ENCODE results near the gene TPST2.
"Not testable (repeated sequence)": the region's sequence is repeated elsewhere in the genome, so short reads cannot be mapped to it uniquely, and the experiment has no call there.

Gene TPST2

DNA sequence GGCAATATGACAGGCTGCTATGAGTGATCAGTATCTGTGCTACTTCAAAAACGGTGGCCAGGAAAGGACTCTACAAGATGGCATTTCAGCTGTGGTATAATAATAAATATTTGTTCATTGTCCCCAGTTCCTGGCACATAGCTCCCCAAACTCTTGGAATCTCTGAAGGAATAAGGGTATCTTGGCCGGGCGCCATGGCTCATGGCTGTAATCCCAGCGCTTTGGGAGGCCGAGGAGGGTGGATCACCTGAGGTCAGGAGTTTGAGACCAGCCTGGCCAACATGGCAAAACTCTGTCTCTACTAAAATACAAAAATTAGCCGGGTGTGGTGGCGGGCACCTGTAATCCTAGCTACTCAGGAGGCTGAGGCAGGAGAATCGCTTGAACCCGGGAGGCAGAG is 61.4 kb downstream of the TPST2 start:
- not testable (repeated sequence) for DNase-seq (ENCODE audit: low read depth)

DNA sequence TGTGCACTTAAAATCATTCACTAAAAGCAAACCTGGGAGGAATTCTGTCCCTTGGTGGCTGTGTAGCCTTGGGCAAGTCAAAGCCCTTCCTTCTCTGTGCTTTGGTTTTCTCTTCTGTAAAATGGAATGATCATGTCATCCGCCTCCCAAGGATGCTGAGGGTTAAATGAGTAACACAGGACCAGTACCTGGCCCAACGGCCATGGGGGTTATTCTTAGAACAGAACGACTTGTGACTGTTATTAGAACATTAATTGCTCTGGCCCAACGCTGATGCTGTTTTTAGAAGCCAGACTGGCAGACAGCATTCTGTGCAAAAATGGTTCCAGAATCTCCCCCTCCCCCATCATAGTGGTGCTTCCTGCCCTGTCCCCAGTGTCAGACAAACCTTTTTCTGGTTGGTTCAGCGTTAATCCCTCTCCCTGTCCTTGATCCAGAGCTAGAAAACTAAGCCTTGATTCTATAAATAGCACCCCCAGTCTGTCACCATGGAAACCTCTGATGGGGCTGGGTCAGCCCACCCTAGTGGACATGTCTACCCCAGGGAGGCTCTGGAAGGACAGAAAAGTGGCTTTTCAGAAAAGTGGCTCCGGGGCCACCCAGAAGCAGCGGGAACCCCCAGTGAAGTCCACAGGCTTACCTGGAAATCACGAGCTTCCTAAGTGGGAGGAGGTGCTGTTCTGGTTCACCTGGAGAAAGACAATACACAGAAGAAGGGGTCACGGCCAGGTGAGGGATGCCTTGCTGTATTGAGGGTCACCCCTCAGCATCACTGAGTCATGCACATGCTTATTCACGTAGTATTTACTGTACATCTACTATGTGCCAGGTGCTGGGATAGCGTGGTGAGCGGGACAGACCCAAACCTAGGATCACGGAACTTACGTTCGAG is 62.1 kb downstream of the TPST2 start:
- DNase-seq (ENCODE audit: low read depth), result no peak

DNA sequence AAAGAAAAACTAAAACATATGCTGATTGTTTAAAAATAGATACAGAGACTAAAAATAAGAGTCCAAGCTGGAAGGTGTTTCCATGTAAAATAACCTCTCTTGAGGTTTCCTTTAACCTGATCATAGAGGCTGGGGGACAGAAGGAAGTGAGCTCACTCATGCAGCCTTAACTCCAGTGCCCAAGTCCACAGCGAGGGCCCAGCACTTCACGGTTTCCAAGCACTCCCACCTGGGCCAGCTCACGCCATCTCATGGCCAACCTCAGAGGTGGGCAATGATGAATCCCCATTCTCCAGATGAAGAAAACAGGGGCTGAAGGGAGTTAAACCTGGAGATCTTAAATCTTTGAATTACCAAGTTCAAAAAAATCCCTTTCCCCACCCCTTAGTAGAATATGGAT is 62.8 kb downstream of the TPST2 start:
- no peak for DNase-seq (ENCODE audit: low read depth)

DNA sequence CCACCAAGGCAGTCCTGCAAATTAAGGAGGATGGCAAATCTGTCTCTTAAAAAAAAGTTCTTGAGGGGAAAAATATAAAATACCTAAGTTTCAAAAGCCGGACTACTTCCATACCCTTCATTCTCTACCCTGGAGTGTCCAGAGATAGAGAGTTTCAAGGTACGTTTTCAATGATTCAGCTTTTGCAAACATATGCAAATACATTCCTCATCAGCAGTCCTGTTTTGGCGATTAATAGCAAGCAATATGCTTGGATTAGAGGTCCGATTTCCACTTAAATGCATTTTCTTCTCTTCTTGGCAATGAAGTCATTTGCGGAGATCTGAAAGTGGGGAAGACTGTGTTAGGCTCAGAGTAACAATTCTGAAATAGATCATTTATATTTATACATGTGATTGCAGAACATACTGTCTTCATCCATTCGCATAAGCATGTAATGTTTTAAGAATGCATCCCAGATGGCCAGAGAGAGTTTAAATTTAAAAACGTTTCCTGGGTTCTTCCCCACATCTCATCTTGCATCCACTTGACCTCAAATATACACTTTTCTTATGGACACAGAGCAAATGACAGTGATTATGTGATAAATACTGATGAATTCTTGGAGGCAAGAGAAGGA is 63.9 kb downstream of the TPST2 start:
- no peak for DNase-seq (ENCODE audit: low read depth)

DNA sequence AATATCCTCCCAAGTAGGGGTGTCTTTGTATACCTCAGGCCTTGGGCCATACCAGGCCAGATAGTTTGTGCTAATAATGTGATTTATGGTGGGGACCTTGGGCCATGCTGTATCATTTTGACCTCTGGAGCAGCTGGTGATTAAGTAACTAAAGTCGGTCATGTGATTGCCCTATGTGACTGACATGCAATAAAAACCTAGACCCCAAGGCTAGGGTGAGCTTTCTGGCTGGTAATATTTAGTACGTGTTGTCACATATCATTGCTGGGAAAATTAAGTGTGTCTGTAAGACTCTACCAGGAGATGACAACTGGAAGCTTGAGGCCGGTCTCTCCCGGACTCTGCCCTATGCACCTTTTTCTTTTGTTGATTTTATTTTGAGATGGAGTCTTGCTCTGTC is 65.1 kb downstream of the TPST2 start:
- DNase-seq (ENCODE audit: low read depth), result no peak

DNA sequence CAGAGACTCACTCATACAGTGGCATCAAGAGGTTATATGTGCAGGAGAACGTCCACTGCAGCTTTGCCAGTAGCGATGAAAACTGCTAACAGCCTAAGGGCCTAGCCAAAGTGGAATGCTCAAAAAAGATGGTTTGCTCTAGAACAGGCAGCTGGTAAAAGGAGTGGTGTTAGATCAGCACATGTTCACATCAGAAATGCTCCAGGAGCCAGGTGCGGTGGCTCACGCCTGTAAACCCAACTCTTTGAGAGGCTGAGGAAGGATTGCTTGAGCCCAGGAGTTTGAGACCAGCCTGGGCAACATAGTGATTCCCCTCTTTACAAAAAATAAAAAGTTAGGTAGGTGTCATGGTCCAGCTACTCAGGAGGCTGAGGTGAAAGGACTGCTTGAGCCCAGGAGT is 67.3 kb downstream of the TPST2 start:
- DNase-seq (ENCODE audit: low read depth), result no peak

DNA sequence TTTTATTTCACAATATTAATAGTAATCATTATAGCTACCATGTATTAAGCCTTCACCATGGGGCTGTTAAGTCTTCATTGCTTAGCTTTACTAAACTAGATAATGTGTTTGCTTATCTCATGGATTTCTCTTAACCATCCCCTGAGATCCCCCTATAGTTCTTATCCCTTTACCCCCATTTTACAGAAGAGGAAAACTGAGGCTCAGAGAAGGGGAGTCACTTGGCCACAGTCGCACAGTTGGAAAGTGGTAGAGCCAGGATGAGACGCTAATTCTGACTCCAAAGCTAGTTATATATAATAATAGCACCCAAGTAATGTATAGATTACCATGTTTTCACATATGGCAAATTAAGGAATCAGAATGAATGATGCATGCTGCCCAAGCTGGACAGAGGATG is 67.9 kb downstream of the TPST2 start:
- DNase-seq (ENCODE audit: low read depth), result no peak

DNA sequence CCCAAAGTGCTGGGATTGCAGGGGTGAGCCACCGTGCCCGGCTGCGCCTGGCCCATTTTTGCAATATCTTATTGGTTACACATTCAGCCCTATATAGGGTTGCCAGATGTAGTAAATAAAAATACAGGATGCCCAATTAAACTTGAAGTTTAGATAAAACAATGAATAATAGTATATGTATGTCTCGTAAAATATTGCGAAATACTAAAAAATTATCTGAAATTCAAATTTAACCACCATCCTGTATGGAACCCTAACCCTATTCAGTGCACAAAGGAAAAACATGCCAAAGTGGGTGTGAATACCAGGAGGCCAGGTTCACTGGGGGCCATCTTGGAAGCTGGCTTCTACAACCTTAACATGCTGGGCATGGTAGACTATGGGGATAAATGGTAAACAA is 72.5 kb downstream of the TPST2 start:
- DNase-seq (ENCODE audit: low read depth), result no peak

DNA sequence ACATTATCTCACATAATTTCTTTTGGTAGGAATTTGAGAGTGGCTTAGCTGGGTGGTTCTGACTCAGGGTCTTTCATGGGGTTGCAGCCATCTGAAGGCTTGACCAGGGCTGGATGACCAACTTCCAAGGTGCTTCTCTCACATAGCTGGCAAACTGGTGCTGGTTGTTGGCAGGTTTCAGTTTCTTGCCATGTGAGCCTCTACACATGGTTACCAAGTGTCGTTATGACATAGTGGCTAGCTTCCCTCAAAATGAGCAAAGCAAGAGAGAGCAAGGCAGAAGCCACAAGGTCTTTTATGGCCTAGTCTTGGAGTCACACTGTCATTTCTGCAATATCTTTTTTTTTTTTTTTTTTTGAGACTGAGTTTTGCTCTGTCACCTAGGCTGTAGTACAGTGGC is 73.4 kb downstream of the TPST2 start:
- no peak for DNase-seq (ENCODE audit: low read depth)

DNA sequence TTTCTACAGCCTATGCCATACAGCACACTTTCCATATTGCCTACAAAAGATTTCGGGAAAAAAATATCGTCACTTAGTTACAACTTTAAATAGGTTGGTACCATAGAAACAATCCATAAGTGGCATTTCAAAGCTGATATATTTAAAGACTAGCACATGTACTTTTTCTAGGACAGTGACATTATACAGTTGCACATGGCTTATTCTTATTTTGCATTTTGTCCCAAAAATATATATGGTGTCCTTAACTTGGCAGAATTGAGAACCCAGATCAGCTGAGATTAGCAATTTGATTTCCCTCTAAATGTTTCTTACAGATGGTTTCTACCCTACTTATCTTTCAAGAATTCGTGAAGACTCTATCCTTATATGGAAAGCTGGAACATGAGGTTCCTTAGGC is 74.0 kb downstream of the TPST2 start:
- no peak for DNase-seq (ENCODE audit: low read depth)

DNA sequence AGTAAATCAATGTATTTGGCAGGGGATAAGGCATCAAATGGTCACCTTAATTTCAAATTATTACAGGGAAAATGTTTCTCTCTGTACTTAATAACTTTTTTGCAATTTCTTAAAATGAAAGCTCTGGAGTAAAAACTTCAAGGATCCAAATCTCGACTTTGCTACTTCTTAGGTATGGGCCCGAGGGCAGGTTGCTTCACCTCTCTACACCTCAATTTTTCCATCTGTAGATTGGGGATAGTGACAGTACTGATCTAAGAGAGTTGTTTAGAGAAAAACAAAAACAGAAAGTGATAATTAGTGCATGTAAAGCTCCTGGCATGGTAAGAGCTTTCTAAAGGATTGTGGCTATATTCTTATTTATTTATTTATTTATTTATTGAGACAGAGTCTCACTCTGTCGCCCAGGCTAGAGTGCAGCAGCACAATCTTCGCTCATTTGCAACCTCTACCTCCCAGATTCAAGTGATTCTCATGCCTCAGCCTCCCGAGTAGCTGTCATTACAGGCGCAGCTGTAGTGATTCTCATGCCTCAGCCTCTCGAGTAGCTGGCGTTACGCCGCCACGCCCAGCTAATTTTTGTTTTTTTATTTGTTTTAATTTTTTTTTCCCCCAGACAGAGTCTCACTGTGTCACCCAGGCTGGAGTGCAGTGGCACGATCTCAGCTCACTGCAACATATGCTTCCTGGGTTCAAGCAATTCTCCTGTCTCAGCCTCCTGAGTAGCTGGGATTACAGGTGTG is 75.3 kb downstream of the TPST2 start:
- no peak for DNase-seq (ENCODE audit: low read depth)

DNA sequence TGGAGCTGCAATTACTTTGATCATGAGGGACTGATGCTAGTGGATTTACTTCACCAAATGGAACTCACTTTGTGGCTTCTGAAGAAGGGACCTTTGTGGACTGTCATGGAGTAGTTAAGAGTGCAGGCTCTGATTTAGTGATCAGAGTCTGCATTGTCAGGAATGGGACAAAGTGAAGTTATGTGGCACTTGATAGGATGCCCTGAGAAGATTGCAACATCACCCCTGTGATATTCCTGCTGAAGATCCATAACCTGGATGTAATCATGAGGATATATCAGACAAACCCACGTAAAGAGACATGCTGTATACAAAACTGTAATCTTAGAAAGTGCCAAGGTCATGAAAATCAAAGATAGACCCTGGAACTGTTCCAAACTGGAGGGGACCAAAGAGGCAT is 76.1 kb downstream of the TPST2 start:
- no peak for DNase-seq (ENCODE audit: low read depth)

DNA sequence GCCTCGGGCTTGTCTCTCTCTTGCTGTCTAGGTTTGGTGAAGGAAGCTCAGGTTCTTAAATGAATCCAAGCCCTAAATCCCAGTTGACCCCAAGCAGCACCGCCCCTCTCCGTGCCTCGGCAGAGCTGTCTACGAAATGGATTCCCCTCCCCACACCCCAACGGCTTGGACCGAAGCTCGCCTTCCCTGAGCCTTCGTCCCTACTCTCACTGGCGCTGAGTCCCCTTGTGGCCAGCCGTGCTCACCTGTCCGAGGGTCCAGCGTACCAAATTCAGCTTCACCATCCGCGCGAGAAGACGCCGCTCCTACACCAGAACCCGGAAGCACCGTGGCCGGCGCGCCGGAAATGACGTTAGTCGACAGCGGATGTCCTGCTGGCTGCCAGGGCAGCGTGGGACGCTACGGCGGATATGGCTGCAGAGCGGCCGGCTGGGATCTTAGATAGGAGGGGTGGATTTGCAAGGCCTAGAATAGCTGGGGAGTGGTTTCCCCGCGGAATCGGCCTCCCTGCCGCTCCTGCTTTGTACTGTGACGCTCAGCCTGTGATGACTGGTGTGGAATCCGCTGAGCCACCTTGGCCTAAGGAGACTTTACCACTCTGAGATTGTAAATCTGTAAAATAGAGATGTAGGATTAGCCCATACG is 77.7 kb downstream of the TPST2 start, which contains the start of gene TFIP11:
Gene TFIP11, minus strand, starts transcription at position 325 of the 645 bp plus-strand sequence. CDS start 2,201 bp downstream, outside the sequence.
- peak; percentile 74 for DNase-seq (ENCODE audit: low read depth)

DNA sequence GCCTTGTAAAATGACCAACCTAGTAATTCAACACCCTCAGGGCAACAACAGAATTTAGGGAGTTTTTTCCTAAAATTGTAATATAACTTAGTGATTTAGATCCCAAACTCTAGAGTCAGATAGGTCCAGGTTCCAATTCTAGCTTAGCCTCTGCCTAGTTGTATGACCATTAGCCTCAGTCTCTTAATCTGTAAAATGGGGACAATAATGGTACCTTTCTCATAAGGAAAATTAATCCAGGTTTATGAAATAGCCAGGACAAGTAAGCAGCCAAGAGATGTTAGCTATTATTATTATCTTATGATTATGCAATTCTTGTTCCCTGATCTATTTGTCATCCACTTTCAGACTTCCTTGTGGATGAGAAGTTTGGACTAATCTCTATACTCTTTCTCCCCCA is 81.8 kb downstream of the TPST2 start:
- no peak for DNase-seq (ENCODE audit: low read depth)

DNA sequence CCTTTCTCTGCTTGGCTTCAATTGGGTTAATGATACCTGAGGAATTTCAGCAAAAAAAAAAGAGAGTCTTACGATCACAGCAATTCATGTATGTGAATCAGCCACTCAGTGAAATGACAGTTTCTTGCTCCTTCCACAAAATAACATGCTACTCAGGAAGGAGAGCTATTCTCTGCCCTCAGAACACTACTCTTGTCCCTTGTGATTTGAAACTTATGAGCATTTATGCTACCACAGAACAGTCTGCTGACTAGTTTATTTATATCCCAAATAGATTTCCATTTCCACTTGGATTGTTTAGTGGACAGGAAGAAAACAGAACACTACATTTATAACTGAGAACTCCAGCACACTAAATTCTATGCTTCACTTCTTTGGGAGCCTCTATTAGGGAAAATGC is 86.2 kb downstream of the TPST2 start:
- no peak for DNase-seq (ENCODE audit: low read depth)

DNA sequence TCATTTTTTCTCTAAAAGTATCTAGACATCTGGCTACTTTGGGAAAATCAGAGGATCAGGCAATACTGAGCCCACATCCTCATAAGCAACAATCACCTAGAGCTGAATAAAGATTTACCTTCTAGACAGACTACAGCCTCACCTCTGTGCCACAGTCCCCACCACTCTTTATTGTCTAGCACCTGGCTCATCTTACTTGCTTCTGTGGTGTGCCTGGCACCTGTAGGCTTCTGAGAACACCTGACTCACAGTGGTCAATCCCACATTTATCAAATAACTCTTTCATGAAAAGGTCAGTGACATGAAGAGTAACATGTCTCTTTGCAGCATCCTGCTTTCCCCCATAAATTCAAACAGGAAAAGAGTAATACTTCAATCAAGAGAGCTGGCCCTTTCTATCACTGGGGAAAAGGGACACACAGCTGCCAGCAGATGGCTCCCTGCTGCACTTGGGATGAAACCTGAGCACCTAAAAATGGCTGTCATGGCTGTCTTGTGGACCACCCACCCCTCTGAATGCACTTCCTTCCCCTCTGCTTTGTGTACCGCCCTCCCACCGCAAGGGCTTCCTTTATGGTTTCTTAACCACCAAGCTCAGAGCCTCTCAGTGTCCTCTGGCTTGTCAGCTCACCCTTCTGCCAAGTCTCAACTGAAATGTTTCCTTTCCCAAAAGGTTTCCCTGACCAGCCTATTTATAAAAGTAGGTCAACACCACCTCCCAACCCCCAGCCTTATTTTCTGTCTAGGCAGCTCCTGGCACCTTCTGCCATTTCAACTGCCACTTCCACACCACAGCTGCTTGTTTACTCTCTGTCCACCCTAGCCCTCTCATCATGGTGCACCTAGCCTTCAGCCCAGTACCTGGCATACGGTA is 87.0 kb downstream of the TPST2 start:
- no peak for DNase-seq (ENCODE audit: low read depth)

DNA sequence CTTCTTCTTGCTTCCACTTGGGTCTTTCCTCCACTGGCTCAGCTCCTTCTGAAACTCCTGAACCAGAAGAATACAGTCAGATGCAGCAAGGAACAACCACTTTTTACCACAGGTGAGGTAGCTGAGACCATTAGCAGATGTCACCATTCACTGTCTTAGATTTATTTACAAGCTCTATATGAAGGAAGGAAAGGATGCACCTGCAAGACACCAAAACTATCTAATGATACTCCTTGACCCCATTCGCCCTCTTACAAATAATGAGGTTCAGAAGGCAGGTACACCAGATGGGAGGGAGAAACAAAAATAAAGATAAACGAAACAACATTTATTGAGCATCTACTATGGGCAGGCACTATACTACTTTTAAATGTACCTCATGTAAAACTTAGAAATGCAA is 87.9 kb downstream of the TPST2 start:
- no peak for DNase-seq (ENCODE audit: low read depth)

DNA sequence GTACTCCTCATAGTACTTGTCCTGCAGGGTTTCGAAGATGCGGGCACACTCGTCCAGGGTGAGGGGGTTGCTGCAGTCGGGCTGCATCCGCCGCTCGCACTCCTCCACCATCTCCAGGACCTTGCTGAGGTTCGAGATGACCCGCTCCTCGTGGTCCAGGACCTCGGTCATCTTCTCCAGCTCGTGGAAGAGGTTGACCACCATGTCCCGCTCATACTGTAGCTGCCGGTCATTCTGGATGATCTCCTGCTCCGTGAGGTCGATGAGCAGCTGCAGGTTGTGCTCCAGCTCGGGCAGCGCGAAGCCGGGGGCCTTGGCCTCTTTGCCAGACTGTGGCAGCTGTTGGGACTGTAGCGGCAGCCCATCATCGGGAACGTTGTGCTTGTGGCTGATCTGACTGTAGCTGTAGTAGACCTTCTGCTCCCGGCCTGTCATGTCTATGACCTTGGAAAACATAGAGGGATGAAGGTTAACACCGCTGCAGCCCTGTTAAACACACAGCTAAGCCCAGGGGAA is 90.7 kb downstream of the TPST2 start:
- DNase-seq (ENCODE audit: low read depth), result no peak

DNA sequence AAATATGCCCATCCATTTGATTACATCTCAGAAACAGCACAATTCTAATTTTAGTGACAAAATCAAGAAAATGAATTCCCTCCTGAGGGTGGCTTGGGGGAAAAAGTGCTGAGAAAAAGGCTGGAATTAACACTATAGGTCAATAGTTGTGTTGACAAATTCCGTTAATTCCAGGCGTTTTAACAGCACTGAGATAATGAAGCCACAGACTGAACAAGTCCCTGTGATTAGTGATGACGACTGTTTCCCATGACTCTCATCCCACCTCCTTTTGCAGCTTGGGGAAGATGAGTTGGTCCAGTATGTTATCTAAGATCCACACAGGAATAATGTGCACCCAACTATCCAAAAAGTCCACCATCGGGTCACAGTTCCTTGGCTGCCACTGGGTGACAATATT is 93.5 kb downstream of the TPST2 start:
- no peak for DNase-seq (ENCODE audit: low read depth)

DNA sequence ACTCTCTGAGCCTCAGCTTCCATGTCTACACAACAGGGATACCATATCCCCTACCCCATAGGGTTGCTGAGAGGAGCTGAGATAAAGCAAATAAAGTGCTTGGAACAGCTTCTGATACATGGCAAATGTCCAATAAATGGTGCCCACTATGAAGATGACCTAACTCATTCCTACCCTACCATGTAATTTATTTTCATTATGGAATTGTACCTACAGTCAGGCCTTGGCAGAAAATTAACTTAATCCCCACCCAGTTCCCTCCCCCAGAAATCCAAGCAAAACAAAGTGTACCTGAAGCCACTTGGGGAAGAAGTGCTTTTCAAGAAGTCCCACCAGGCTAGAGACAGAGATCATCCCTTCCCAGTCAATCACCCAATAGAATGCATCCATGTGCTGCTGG is 95.4 kb downstream of the TPST2 start:
- DNase-seq (ENCODE audit: low read depth), result no peak

DNA sequence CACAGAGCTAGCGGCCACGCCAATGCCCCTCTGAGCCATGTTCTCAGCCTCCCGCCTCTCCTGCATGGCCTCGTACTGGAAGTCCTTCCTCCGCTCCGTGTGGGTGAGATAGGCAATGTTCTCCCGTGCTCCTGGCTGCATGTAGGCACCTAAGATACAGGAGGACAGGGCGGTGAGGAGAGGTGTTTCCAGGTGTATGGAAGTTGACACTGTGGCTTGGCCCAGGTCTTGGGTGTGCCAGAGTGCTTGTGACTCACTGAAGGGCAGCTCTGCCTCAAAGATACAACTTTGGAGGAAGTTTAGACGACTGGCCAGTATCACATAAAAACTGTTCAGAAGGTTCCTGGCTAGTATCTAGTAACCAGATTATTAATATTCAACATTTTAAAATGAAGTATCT is 97.7 kb downstream of the TPST2 start:
- DNase-seq (ENCODE audit: low read depth), result no peak

Data from GM04504 (cell line).